GM12878 (cell line): ENCODE measurements around the gene PLBD1. TPM values are rescaled to one million over a fixed set of nuclear protein-coding genes. Genes with fewer than 3 reads are reported as not detected.

Experiments
- ATAC-seq: fragments of 200-7000 bp; cut with Tn5 transposase; 3 replicates; pipeline ENCODE4 v1.9.1; 2020; ENCODE audit warnings: mild to moderate bottlenecking, moderate library complexity
- BruUV-seq: library from RNA; stranded (reverse); fragments of 400-500 nt; replicated peaks from 2 replicates; lab custom pipeline; 2021; lab: Mats Ljungman, UMichigan
- CTCF ChIA-PET: fragments of 300-600 bp; sonication (Branson Sonifier 250); formaldehyde crosslinking; extraction: SDS; loops from one replicate; lab custom pipeline; 2021; ENCODE audit warnings: inconsistent platforms; lab: Yijun Ruan, JAX
- POLR2A ChIA-PET: fragments of 350-600 bp; formaldehyde crosslinking; extraction: SDS; loops from one replicate; lab custom pipeline; 2021; ENCODE audit warnings: inconsistent platforms; lab: Charles Lee
- RAD21 ChIA-PET: fragments of 300-600 bp; sonication (Branson Sonifier 250); formaldehyde crosslinking; loops from one replicate; lab custom pipeline; 2023; ENCODE audit warnings: antibody characterized with exemption; ENCODE audit not compliant: unreplicated experiment; lab: Charles Lee
- SMC1A ChIA-PET: fragments of 300-600 bp; sonication (Branson Sonifier 250); formaldehyde crosslinking; loops from one replicate; lab custom pipeline; 2023; ENCODE audit not compliant: unreplicated experiment, uncharacterized antibody; lab: Charles Lee
- DNase-seq: peaks from one replicate; pipeline ENCODE4 v3.0.0-alpha.2; 2011; ENCODE audit warnings: low read depth, low spot score
- FAIRE-seq: peaks from 3 replicates; lab custom pipeline; 2011; peaks lifted over from hg19 to GRCh38; lab: Jason Lieb, UNC
- H2AFZ ChIP-seq: 2 replicates; pipeline ENCODE4 v1.6.0; 2011; ENCODE audit warnings: low read depth, low read length, control low read depth; ENCODE audit not compliant: control insufficient read depth
- H3K27ac ChIP-seq: 2 replicates; pipeline ENCODE4 v1.5.1; 2011; ENCODE audit warnings: control low read depth; ENCODE audit not compliant: control insufficient read depth, insufficient read depth
- H3K27me3 ChIP-seq, 2 experiments: replicated peaks in 1 of 2; 2 replicates each; pipeline versions ENCODE4 v1.6.0 to v1.6.1; 2011; ENCODE audit warnings: low read length in 1 of 2; ENCODE audit not compliant: control insufficient read depth in 2 of 2, insufficient read depth in 2 of 2
- H3K36me3 ChIP-seq, 2 experiments: 2 replicates each; pipeline ENCODE4 v1.5.1; 2011; ENCODE audit warnings: low read length in 1 of 2; ENCODE audit not compliant: control insufficient read depth in 2 of 2, insufficient read depth in 2 of 2
- H3K4me1 ChIP-seq: 2 replicates; pipeline ENCODE4 v1.6.1; 2011; ENCODE audit warnings: mild to moderate bottlenecking, low read length, moderate library complexity, mixed read lengths; ENCODE audit not compliant: control insufficient read depth, insufficient read depth
- H3K4me2 ChIP-seq: 2 replicates; pipeline ENCODE4 v1.6.0; 2011; ENCODE audit warnings: control low read depth; ENCODE audit not compliant: control insufficient read depth, insufficient read depth
- H3K4me3 ChIP-seq: fragments of 200-600 bp; sonication (generic); 2 replicates; pipeline ENCODE4 v1.5.1; 2016
- H3K79me2 ChIP-seq: 2 replicates; pipeline ENCODE4 v1.6.0; 2011; ENCODE audit warnings: low read length; ENCODE audit not compliant: control insufficient read depth, insufficient read depth
- H3K9ac ChIP-seq: 2 replicates; pipeline ENCODE4 v1.8.0; 2011; ENCODE audit warnings: low read length, control low read depth, mixed read lengths; ENCODE audit not compliant: control insufficient read depth, insufficient read depth
- H3K9me3 ChIP-seq: replicated peaks from 3 replicates; pipeline ENCODE4 v1.5.1; 2011; ENCODE audit warnings: mild to moderate bottlenecking, low read length; ENCODE audit not compliant: control insufficient read depth, insufficient read depth
- H4K20me1 ChIP-seq: 2 replicates; pipeline ENCODE4 v1.6.0; 2011; ENCODE audit not compliant: control insufficient read depth, insufficient read depth
- EP300 ChIP-seq, 2 experiments: fragments of 150-350 bp in 1 of 2; IDR thresholded peaks; 2 replicates each; pipeline ENCODE4 v1.6.1; 2011 to 2012; ENCODE audit warnings: low read depth in 2 of 2, low read length in 2 of 2, borderline replicate concordance in 1 of 2, improper control_type of control experiment in 1 of 2, inconsistent platforms in 1 of 2; ENCODE audit not compliant: control insufficient read depth in 1 of 2
- IRF4 ChIP-seq: IDR thresholded peaks from 2 replicates; pipeline ENCODE4 v1.6.1; 2011; ENCODE audit warnings: low read depth, low read length
- MAX ChIP-seq: IDR thresholded peaks from 2 replicates; pipeline ENCODE4 v1.6.1; 2012; ENCODE audit warnings: low read depth, low read length, improper control_type of control experiment
- PAX5 ChIP-seq: IDR thresholded peaks from 2 replicates; pipeline ENCODE4 v1.6.1; 2011; ENCODE audit warnings: low read depth, low read length, borderline replicate concordance
- PRDM15 ChIP-seq: fragments of 450-650 bp; formaldehyde crosslinking; IDR thresholded peaks from 2 replicates; pipeline ENCODE4 v1.4.0; 2020; ENCODE audit warnings: mild to moderate bottlenecking, moderate library complexity
- RCOR1 ChIP-seq: conservative IDR thresholded peaks from 2 replicates; pipeline ENCODE4 v1.6.1; 2012; ENCODE audit warnings: low read depth, low read length, improper control_type of control experiment
- SIN3A ChIP-seq: IDR thresholded peaks from 2 replicates; pipeline ENCODE4 v1.6.1; 2012; ENCODE audit warnings: low read depth, low read length, improper control_type of control experiment
- SMAD5 ChIP-seq: IDR thresholded peaks from 2 replicates; pipeline ENCODE4 v1.6.1; 2016; ENCODE audit warnings: antibody characterized with exemption, low read depth
- SMARCA5 ChIP-seq: fragments of 450-650 bp; IDR thresholded peaks from 2 replicates; pipeline ENCODE4 v1.6.1; 2017; ENCODE audit warnings: mild to moderate bottlenecking
- WGBS: methylation state at CpG from one replicate; pipeline ENCODE4 v1.1.6; 2016; ENCODE audit warnings: low lambda C conversion rate; ENCODE audit not compliant: insufficient replicate concordance, insufficient coverage; ENCODE audit errors: missing lambda C conversion rate; 5-methylcytosine and 5-hydroxymethylcytosine counted together
- in situ Hi-C: fragments of 300-500 bp; cut with MboI; formaldehyde crosslinking; loops from 9 replicates; pipeline ENCODE4 v1.14.3; 2018; ENCODE audit warnings: mixed read lengths
- intact Hi-C: fragments of 100-400 bp; cut with micrococcal nuclease; formaldehyde crosslinking; loops from one replicate; pipeline ENCODE4 v1.14.2; 2022; ENCODE audit not compliant: unreplicated experiment
- polyA plus RNA-seq, 11 experiments: library from polyadenylated mRNA; depleted of rRNA in 4 of 11; unstranded in 6 of 11; stranded (reverse) in 5 of 11; fragments of >200 nt; fragmentation: Nextera tagmentation in 4 of 11; fragmentation: Illumina TruSeq in 1 of 11; extraction: Ambion mirVana in 4 of 11; extraction: Trizol in 1 of 11; gene quantifications; 1 replicate in 1 of 11; 2 replicates in 10 of 11; pipeline versions ENCODE4 v1.2.1 to v1.2.3, GENCODE V29; 2011 to 2016; ENCODE audit warnings: inconsistent platforms in 2 of 11, missing spikeins in 2 of 11, low read depth in 1 of 11
- total RNA-seq, 4 experiments: library from RNA; depleted of rRNA in 3 of 4; stranded (reverse); fragments of >200 nt in 3 of 4; fragmentation: Illumina TruSeq in 1 of 4; extraction: Trizol in 1 of 4; gene quantifications; 2 replicates each; pipeline versions ENCODE4 v1.2.1 to v1.2.3, GENCODE V29; 2013 to 2021

PLBD1 gene
- total and polyA plus RNA-seq, 10 of the 15 experiments (the other 5 are each of a cell fraction or from before 2014, with no cell fraction given): 0.19 to 0.54 (median 0.27) TPM; not detected in 1

- Histone ChIP-seq H3K36me3 (no peaks in the 10 kb centered on the region), H4K20me1 (no peaks in the 10 kb centered on the region), H3K4me3 (no peak overlapping the region), H3K27me3 (no peaks in the 10 kb centered on the region), H3K27ac (no peak overlapping the region), H2AFZ (no peak overlapping the region), H3K9ac (no peak overlapping the region), H3K9me3 (no peaks in the 10 kb centered on the region; the same call in 2 of the 3 replicates), H3K4me1 (peaks cover 2% of the 10 kb centered on the region; the same call in 1 of the 2 replicates), H3K79me2 (no peaks in the 10 kb centered on the region), H3K4me2 (no peak overlapping the region)
- ChIA-PET CTCF (interaction anchor here (0.9 to 4.9 kb wide), 10 partner anchors 14 to 335 kb away, joined by 3 to 28 read pairs (median 5); no protein-coding TSS in a partner anchor), SMC1A (interaction anchor here (1.4 to 1.8 kb wide), 5 partner anchors 9 to 143 kb away, joined by 3 to 7 read pairs (median 5); no protein-coding TSS in a partner anchor), POLR2A (no interaction called here), RAD21 (interaction anchor here (0.9 to 2.0 kb wide), 6 partner anchors 46 to 335 kb away, joined by 3 to 9 read pairs (median 4); no protein-coding TSS in a partner anchor)
- ATAC-seq (no peak), FAIRE-seq (no peak), DNase-seq (no peak)
- intact Hi-C loops (loop anchor here (5.0 kb wide), 2 partner anchors 89 to 144 kb away; no protein-coding TSS in a partner anchor), in situ Hi-C loops (no loop called here)
- no peak for TF ChIP-seq IRF4
- TF ChIP-seq RCOR1: no peak
- TF ChIP-seq SIN3A: no peak
- TF ChIP-seq PAX5: no peak
- TF ChIP-seq PRDM15 (CRISPR knock-in tag): no peak
- no peak for TF ChIP-seq EP300 (IDR thresholded peaks at IDR 0.05; ENCODE audit: borderline replicate concordance in 1 of 2, control insufficient read depth in 1 of 2, low read depth in 2 of 2, low read length in 2 of 2)
- no peak for TF ChIP-seq SMARCA5
- TF ChIP-seq MAX: no peak
- no peak for TF ChIP-seq SMAD5
- BruUV-seq: no TSS peak
- 71% methylated on average over 5 of the region's 5 CpGs for WGBS
These were observed 5.4 kb upstream of the PLBD1 start for GRCh38 chr12:14573118-14573517.
